Inflammatory macrophage (primary cell): ENCODE measurements around the gene AGAP1.
"Not testable (repeated sequence)": the region's sequence is repeated elsewhere in the genome, so short reads cannot be mapped to it uniquely, and the experiment has no call there.

Experiments used
- DNase-seq, 2 donors: peaks; one replicate each; pipeline ENCODE4 v3.0.0-alpha.2; 2020 to 2022

AGAP1 gene

GRCh38 chr2:235934059-235934773 lies 440.4 kb downstream of the AGAP1 start:
- no peak for DNase-seq

- DNase-seq = no peak
These were observed 441.1 kb downstream of the AGAP1 start for GRCh38 chr2:235934774-235935484.

GRCh38 chr2:235935773-235936172 lies 441.9 kb downstream of the AGAP1 start:
- DNase-seq = no peak

DNA sequence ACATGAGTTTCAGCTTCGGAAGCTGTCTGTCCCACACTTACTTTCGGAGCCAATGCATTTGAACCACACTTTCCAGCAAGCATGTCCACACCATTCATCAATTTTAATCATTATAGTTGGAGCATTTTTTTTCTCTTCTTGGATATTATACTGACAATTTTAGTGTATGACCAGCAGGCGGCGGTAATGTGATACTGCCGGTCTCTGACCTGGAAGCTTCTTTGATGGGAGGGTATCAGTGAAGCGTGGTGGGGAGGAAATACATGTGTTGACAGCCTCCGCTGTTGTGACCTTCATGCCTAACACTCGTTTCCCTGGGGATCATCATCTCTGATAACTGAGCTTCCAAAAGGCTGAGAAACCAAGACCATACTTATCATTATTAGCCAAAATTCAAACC lies 442.6 kb downstream of the AGAP1 start:
- DNase-seq = no peak

DNA sequence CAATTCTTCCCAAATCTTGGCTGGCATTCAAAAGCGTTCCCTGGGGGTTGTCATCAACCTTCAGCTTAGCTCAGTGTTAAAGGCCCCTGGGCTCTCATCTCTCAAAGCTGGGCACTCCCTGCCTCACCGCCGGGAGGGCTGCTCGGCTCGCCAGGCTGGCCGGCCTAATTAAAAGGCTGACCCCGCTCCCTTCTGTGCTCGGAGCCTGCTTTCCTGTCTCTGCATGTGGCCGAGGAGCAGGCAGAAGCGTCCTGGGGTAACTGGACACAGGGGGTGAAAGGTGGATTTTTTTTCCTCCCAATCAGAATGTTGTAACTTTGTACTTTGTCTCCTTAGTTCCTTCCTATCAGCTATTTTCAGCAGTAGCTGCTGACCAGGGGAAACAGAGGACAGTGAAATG lies 443.2 kb downstream of the AGAP1 start:
- DNase-seq = no peak

DNA sequence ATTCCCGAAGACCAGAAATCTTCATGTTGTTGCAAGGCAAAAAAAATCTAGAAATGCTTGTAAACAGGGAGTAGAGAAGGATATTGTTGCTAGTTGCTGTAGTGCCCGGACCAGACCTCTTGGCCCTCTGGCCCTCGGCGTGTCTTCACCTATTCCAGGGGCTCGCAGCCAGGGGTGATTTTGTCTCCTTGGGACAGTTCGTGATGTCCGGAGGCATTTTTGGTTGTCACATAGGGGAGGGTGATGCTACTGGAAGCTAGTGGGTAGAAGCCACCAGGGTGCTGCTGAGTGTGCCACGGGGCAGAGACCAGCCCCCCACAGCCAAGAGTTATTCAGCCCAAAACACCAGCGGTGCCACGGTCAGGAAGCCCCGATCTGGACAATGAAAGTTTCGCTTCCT lies 443.7 kb downstream of the AGAP1 start:
- DNase-seq = no peak

DNA sequence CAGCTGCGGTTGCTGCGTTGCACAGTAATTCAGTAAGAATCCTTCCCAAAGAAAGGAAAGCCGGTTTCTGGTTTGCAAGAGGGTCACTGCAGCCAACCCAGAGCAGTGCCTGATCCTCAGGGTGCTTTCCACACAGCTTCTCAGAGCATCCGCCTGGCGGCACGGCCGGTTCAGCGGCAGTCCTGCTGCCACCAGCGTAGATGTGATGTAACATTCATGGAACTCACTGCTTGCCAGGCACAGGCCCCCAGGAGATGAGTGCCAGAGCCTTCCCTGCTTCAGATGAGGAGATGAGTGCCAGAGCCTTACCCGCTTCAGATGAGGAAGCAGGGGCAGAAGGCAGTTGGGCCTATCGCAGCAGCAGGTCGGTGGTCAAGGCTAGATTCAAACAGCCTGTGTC lies 444.1 kb downstream of the AGAP1 start:
- no peak for DNase-seq

DNA sequence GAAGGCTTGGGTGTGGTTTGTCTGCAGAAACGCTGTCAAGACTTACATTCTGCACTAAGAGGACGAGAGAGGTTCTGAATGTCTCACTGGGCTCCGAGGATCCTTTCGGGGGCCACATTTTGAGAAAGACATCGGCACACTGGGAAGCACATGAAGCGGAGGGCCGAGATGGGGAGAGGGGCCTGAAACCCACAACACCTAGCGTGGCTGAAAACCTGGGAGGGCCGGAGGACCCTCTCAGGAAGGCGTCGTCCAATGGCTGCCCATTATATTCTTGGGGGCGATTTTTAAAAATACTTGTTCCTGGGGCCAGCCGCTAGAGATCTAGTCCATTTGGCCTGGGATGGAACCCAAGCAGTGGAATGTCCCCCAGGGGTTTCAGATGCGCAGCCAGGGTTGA lies 444.8 kb downstream of the AGAP1 start:
- no peak for DNase-seq

DNA sequence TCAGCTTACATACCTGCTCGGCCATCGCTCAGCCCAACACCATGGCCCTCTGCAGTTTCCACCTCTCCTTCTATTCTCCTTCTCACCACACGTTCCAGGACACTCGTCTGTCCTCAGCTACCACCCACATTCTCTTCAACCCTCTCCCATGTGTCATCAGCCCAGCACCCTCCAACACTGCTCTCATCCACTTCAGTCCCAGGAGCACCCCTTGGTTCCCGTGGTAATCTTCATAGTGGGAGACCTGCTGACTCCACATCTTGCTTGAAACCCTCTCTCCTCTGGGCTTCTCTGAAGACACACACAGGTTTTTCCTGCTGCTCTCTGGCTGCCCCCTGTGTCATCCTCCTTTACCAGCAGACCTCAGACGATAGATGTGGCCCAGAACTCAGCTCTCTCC lies 445.6 kb downstream of the AGAP1 start:
- no peak for DNase-seq

DNA sequence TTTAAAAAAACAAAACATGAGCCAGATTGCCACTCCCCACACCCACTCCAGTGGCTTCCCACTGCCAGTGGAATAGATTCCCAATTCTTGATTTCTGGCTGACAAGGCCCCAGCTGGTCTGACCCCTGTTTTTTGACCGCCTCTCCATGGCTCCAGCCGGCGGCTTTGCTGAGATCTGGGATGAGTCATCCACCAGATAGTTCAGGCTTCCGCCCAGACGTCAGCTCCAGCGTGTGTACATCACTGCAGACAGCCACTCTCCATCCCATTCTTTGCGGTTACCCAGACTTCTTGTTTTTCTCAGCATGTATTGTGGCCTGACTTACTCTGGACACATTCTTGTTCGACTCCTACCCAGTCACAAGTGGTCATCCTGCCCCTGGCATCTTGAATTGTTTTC lies 446.5 kb downstream of the AGAP1 start:
- no peak for DNase-seq

DNA sequence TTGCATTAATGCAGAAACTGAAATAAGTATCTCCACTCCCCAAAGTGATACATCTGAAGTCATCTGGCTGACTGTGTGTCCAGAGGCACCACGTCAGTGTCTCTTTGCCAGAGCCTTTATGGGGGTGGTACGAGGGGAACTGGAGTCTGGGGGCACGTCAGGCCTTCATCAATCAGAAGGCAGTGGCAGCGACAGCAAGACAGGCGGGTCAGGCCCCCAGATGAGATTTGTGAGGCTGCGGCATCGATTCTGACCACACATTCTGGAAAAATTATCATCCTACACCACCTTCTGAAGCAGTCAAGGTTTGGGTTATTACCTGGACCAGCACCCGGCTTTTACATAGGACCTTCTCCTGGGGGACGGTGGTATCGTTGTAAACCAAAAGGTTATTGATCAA lies 450.7 kb downstream of the AGAP1 start:
- DNase-seq = no peak

DNA sequence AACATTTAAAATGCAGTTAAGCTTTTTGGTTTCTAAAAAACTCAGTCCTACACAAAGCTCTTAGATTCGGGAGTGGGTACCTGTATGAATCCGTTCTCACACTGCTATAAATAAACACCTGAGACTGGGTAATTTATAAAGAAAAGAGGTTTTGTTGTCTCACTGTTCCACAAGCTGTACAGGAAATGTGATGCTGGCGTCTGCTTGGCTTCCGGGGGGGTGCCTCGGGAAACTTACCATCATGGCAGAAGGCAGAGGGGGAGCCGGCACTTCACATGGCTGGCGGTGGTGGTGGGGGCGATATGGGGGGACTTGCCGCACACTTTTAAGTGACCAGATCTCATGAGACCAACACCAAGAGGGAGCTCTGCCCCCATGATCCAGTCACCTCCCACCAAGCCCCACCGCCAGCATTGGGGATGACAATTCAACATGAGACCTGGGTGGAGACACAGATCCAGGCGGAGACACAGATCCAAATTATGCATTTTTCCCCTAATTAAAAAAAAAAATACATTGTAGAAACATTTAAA lies 451.8 kb downstream of the AGAP1 start:
- DNase-seq = no peak

DNA sequence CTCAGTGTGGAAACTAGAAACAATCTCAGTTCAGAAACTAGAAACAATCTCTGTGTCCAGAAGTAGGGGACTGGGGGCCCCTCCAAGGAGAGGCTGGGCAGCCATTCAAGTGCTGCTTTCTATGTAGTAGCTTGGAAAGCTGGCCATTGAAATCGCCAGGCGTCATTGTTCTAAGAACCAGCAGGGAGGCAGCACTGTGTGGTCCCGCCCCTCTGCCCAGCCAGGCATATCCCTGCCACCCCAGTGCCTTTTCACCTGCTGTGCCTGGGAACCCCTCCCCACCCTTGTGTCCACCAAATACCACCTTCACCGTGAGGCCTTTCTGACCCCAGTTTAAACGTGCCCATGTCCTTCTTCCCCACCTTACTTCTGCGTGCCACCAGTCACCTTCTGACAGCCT lies 452.7 kb downstream of the AGAP1 start:
- DNase-seq = no peak

- not testable (repeated sequence) for DNase-seq
These were observed 453.2 kb downstream of the AGAP1 start for GRCh38 chr2:235947055-235947454.

GRCh38 chr2:235949567-235950472 lies 456.0 kb downstream of the AGAP1 start:
- no peak for DNase-seq

GRCh38 chr2:235950473-235950809 lies 456.6 kb downstream of the AGAP1 start:
- no peak for DNase-seq

DNA sequence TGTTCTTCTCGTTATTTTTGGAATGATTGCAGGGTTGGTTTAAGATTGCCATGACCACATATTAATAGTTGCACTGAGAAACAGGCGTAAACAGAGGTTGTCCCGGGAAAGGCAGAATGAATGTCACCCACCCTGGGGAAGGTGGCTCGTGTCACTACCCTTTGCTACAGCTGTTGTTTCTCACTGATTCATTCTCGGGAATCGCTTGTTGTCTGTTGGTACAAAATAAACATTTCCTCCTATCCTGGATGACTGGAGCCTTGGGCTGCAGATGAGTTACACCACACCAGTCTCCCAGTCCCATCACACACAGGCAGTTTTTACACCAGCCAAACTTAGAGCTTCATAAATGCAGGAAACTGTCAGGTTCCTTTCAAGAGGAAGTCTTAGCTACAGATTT lies 457.6 kb downstream of the AGAP1 start:
- no peak for DNase-seq

DNA sequence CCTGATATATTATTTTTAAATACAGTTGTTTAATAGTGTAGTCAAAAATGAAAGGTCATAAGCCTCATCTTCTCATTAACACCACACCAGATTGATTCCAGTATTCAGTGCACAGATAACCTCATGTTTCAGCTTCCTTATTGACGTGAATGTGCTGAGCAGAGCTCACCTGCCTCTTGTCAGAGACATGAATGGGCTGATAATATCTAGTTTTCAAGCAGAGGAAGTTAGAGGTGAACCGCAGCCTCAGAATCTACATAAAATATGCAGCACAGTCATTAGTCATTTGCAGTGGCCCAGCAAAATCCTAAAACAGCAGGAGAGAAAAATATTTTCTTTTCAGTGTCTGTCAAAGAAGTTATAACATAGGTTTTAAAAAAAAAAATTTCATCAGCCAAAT lies 458.1 kb downstream of the AGAP1 start:
- no peak for DNase-seq

- no peak for DNase-seq
These were observed 458.9 kb downstream of the AGAP1 start for GRCh38 chr2:235952714-235953113.

- no peak for DNase-seq
These were observed 460.4 kb downstream of the AGAP1 start for GRCh38 chr2:235954281-235954680.

GRCh38 chr2:235954888-235955480 lies 461.1 kb downstream of the AGAP1 start:
- DNase-seq = no peak

DNA sequence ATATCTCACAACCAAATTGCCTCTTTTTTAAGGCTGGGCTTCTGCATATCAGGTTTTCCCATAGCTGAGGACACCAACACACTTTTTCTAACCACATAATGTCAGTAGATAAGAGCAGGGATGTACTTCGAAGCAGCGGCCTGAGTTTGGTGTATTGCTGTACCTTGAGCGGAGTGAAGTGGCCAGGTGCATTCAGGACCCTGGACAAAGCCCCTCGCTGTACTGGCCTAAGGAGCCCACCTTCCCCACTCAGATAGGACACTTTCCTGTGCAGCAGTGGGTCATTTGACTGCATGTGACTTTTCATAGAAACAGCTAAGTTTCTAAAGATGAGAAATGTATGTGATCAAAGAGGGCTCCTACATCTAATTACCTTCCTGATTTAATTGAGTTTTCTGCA lies 461.8 kb downstream of the AGAP1 start:
- no peak for DNase-seq
